Measurements from ENCODE around the gene POTEM.
"Not testable (repeated sequence)": the region's sequence is repeated elsewhere in the genome, so short reads cannot be mapped to it uniquely, and the experiment has no call there.

Gene POTEM

GRCh38 chr14:18967134-18967533 lies at the start of gene POTEM:
Gene POTEM (plus strand): TSS chr14:18967434. CDS start chr14:18967486, 52 bp downstream.
- DNase-seq (ENCODE audit: low read depth); H3K4me3 ChIP-seq (ENCODE audit: low read depth, low read length): not testable (repeated sequence)

GRCh38 chr14:18918345-18918744 lies 48.9 kb upstream of the POTEM start:
- not testable (repeated sequence) for H3K4me3 ChIP-seq (ENCODE audit: low read depth, low read length)

GRCh38 chr14:18920052-18920451 lies 47.2 kb upstream of the POTEM start:
- not testable (repeated sequence) for H3K4me3 ChIP-seq (ENCODE audit: low read depth, low read length); DNase-seq (ENCODE audit: low read depth)

More at GRCh38 chr14:18918345-18918744, 48.9 kb upstream of the POTEM start:
- not testable (repeated sequence) for DNase-seq (ENCODE audit: low read depth)

GRCh38 chr14:18921055-18921701 lies 46.1 kb upstream of the POTEM start:
- not testable (repeated sequence) for DNase-seq (ENCODE audit: low read depth); H3K4me3 ChIP-seq (ENCODE audit: low read depth, low read length)

- H3K4me3 ChIP-seq (ENCODE audit: low read depth, low read length); DNase-seq (ENCODE audit: low read depth): not testable (repeated sequence)
Measured at GRCh38 chr14:18936848-18937247, 30.4 kb upstream of the POTEM start.

- not testable (repeated sequence) for DNase-seq (ENCODE audit: low read depth); H3K4me3 ChIP-seq (ENCODE audit: low read depth, low read length)
Measured at GRCh38 chr14:18938733-18939132, 28.5 kb upstream of the POTEM start.

GRCh38 chr14:18949939-18950338 lies 17.3 kb upstream of the POTEM start:
- not testable (repeated sequence) for DNase-seq (ENCODE audit: low read depth); H3K4me3 ChIP-seq (ENCODE audit: low read depth, low read length)

GRCh38 chr14:18953085-18953484 lies 14.1 kb upstream of the POTEM start:
- H3K4me3 ChIP-seq (ENCODE audit: low read depth, low read length); DNase-seq (ENCODE audit: low read depth): not testable (repeated sequence)

- DNase-seq (ENCODE audit: low read depth); H3K4me3 ChIP-seq (ENCODE audit: low read depth, low read length): not testable (repeated sequence)
Measured at GRCh38 chr14:18955816-18956215, 11.4 kb upstream of the POTEM start.

GRCh38 chr14:18961576-18961975 lies 5.7 kb upstream of the POTEM start:
- DNase-seq (ENCODE audit: low read depth); H3K4me3 ChIP-seq (ENCODE audit: low read depth, low read length): not testable (repeated sequence)

GRCh38 chr14:18962143-18962542 lies 5.1 kb upstream of the POTEM start:
- DNase-seq (ENCODE audit: low read depth) = not testable (repeated sequence)

GRCh38 chr14:18963276-18963675 lies 4.0 kb upstream of the POTEM start:
- DNase-seq (ENCODE audit: low read depth); H3K4me3 ChIP-seq (ENCODE audit: low read depth, low read length): not testable (repeated sequence)

More at GRCh38 chr14:18962143-18962542, 5.1 kb upstream of the POTEM start:
- not testable (repeated sequence) for H3K4me3 ChIP-seq (ENCODE audit: low read depth, low read length)

GRCh38 chr14:18964878-18965277 lies 2.4 kb upstream of the POTEM start:
- H3K4me3 ChIP-seq (ENCODE audit: low read depth, low read length); DNase-seq (ENCODE audit: low read depth): not testable (repeated sequence)

- not testable (repeated sequence) for H3K4me3 ChIP-seq (ENCODE audit: low read depth, low read length); DNase-seq (ENCODE audit: low read depth)
Measured at GRCh38 chr14:19002566-19002965, 35.3 kb downstream of the POTEM start.

GRCh38 chr14:19006490-19006889 lies 39.3 kb downstream of the POTEM start:
- DNase-seq (ENCODE audit: low read depth); H3K4me3 ChIP-seq (ENCODE audit: low read depth, low read length): not testable (repeated sequence)

GRCh38 chr14:19007678-19008077 lies 40.4 kb downstream of the POTEM start:
- H3K4me3 ChIP-seq (ENCODE audit: low read depth, low read length); DNase-seq (ENCODE audit: low read depth): not testable (repeated sequence)

- DNase-seq (ENCODE audit: low read depth); H3K4me3 ChIP-seq (ENCODE audit: low read depth, low read length): not testable (repeated sequence)
Measured at GRCh38 chr14:19011029-19011428, 43.8 kb downstream of the POTEM start.

- H3K4me3 ChIP-seq (ENCODE audit: low read depth, low read length); DNase-seq (ENCODE audit: low read depth): not testable (repeated sequence)
Measured at GRCh38 chr14:19011703-19012102, 44.5 kb downstream of the POTEM start.

GRCh38 chr14:19015185-19015584 lies 48.0 kb downstream of the POTEM start:
- DNase-seq (ENCODE audit: low read depth) = not testable (repeated sequence)

GRCh38 chr14:19025080-19025589 lies 57.9 kb downstream of the POTEM start:
- DNase-seq (ENCODE audit: low read depth); H3K4me3 ChIP-seq (ENCODE audit: low read depth, low read length): not testable (repeated sequence)

More at GRCh38 chr14:19015185-19015584, 48.0 kb downstream of the POTEM start:
- not testable (repeated sequence) for H3K4me3 ChIP-seq (ENCODE audit: low read depth, low read length)

All from GM12865 (cell line).